ENCODE data around the gene ATP1A3.

DNA sequence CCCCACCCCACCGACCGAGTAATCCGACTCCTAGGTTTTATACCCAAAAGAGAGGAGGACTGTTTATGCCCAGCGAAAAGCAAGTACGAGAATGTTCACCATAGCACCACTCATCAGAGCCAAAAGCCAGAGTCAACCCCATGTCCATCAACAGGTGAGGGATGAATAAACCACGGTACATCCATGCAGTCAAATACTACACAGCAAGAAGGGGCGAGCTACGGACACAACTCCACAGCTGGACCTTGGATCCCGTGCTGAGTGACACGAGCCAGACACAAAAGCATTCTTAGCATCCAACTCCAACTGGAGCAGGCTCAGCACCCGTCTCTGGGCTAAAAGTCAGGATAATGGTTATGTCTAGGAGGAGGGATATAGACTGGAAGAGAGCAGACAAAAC, 22.7 kb downstream of the ATP1A3 start:
- TF ChIP-seq, protein P1, sequence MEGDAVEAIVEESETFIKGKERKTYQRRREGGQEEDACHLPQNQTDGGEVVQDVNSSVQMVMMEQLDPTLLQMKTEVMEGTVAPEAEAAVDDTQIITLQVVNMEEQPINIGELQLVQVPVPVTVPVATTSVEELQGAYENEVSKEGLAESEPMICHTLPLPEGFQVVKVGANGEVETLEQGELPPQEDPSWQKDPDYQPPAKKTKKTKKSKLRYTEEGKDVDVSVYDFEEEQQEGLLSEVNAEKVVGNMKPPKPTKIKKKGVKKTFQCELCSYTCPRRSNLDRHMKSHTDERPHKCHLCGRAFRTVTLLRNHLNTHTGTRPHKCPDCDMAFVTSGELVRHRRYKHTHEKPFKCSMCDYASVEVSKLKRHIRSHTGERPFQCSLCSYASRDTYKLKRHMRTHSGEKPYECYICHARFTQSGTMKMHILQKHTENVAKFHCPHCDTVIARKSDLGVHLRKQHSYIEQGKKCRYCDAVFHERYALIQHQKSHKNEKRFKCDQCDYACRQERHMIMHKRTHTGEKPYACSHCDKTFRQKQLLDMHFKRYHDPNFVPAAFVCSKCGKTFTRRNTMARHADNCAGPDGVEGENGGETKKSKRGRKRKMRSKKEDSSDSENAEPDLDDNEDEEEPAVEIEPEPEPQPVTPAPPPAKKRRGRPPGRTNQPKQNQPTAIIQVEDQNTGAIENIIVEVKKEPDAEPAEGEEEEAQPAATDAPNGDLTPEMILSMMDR (conservative IDR thresholded peaks at IDR 0.05; ENCODE audit: low read depth, low read length), result no peak
- no peak for TF ChIP-seq EZH2 (IDR thresholded peaks at IDR 0.05; ENCODE audit: borderline replicate concordance, low read depth, low read length, poor library complexity, severe bottlenecking)
